HTR-8/SVneo (cell line): Measurements from ENCODE around the gene RPA1.
"Not testable (repeated sequence)": the region's sequence is repeated elsewhere in the genome, so short reads cannot be mapped to it uniquely, and the experiment has no call there.

Experiments used
- DNase-seq: peaks from one replicate; pipeline ENCODE4 v3.0.0; 2011; ENCODE audit warnings: low spot score, mixed read lengths; ENCODE audit not compliant: insufficient read length
- FAIRE-seq: peaks from 2 replicates; lab custom pipeline; 2011; peaks lifted over from hg19 to GRCh38; lab: Jason Lieb, UNC

The RPA1 gene

GRCh38 chr17:1829592-1830257, at the start of gene RPA1, which contains the start of gene SMYD4:
TSS of gene RPA1 (plus strand) at chr17:1830005. CDS start at chr17:1830094, 89 bp downstream.
TSS of gene SMYD4 (minus strand) at chr17:1829902. CDS start at chr17:1827994, 1,908 bp downstream.
- FAIRE-seq (peak; percentile 98), DNase-seq (peak; percentile 97)

GRCh38 chr17:1782171-1782567, 47.6 kb upstream of the RPA1 start:
- DNase-seq = no peak
- no peak for FAIRE-seq

- no peak for DNase-seq
These were observed 46.5 kb upstream of the RPA1 start for GRCh38 chr17:1783271-1783670.

GRCh38 chr17:1783834-1784611, 45.8 kb upstream of the RPA1 start:
- DNase-seq (peak; percentile 51), FAIRE-seq (no peak)

More at GRCh38 chr17:1783271-1783670, 46.5 kb upstream of the RPA1 start:
- no peak for FAIRE-seq

- FAIRE-seq (no peak), DNase-seq (no peak)
These were observed 43.9 kb upstream of the RPA1 start for GRCh38 chr17:1785930-1786329.

- no peak for FAIRE-seq
These were observed 43.1 kb upstream of the RPA1 start for GRCh38 chr17:1786708-1787107.

GRCh38 chr17:1787301-1787902, 42.4 kb upstream of the RPA1 start:
- peak; percentile 99 for FAIRE-seq
- peak; percentile 98 for DNase-seq

More at GRCh38 chr17:1786708-1787107, 43.1 kb upstream of the RPA1 start:
- DNase-seq = no peak

- DNase-seq (no peak), FAIRE-seq (no peak)
These were observed 39.9 kb upstream of the RPA1 start for GRCh38 chr17:1789936-1790335.

- DNase-seq = no peak
- FAIRE-seq = no peak
These were observed 37.0 kb upstream of the RPA1 start for GRCh38 chr17:1792495-1793446.

GRCh38 chr17:1793447-1793806, 36.4 kb upstream of the RPA1 start:
- DNase-seq (no peak), FAIRE-seq (no peak)

GRCh38 chr17:1796800-1797199, 33.0 kb upstream of the RPA1 start:
- DNase-seq (no peak), FAIRE-seq (no peak)

GRCh38 chr17:1797323-1797722, 32.5 kb upstream of the RPA1 start:
- FAIRE-seq (no peak), DNase-seq (no peak)

- not testable (repeated sequence) for FAIRE-seq, DNase-seq
These were observed 32.0 kb upstream of the RPA1 start for GRCh38 chr17:1797846-1798245.

- DNase-seq = no peak
- no peak for FAIRE-seq
These were observed 29.6 kb upstream of the RPA1 start for GRCh38 chr17:1800240-1800639.

GRCh38 chr17:1800712-1801111, 29.1 kb upstream of the RPA1 start:
- FAIRE-seq = no peak
- no peak for DNase-seq

GRCh38 chr17:1802429-1802828, 27.4 kb upstream of the RPA1 start:
- no peak for FAIRE-seq
- DNase-seq = no peak

GRCh38 chr17:1803280-1803679, 26.5 kb upstream of the RPA1 start:
- FAIRE-seq = no peak
- DNase-seq = no peak

GRCh38 chr17:1807890-1808289, 21.9 kb upstream of the RPA1 start:
- FAIRE-seq = no peak
- no peak for DNase-seq

- DNase-seq = no peak
- no peak for FAIRE-seq
These were observed 21.2 kb upstream of the RPA1 start for GRCh38 chr17:1808644-1809043.

- FAIRE-seq, DNase-seq: not testable (repeated sequence)
These were observed 20.0 kb upstream of the RPA1 start for GRCh38 chr17:1809815-1810214.
